Cardiac fibroblast (primary cell): Measurements from ENCODE around the gene RPL5.
A peak's percentile ranks its signal among the peaks of the same experiment; 100 is the strongest.

Experiments
- DNase-seq, 2 donors: peaks; one replicate each; pipeline versions ENCODE4 v3.0.0 to v3.0.0-alpha.2; 2010; ENCODE audit warnings: low read depth in 2 of 2
- H3K4me3 ChIP-seq, 2 donors: replicated peaks in 1 of 2; 1 replicate in 1 of 2; 2 replicates in 1 of 2; pipeline ENCODE4 v1.5.1; 2011; ENCODE audit warnings: low read depth in 2 of 2, low read length in 2 of 2, mild to moderate bottlenecking in 2 of 2, moderate library complexity in 1 of 2
- CTCF ChIP-seq: IDR thresholded peaks from one replicate; pipeline ENCODE4 v1.5.1; 2011; ENCODE audit warnings: low read depth, mild to moderate bottlenecking, low read length, inconsistent platforms

The RPL5 gene

DNA sequence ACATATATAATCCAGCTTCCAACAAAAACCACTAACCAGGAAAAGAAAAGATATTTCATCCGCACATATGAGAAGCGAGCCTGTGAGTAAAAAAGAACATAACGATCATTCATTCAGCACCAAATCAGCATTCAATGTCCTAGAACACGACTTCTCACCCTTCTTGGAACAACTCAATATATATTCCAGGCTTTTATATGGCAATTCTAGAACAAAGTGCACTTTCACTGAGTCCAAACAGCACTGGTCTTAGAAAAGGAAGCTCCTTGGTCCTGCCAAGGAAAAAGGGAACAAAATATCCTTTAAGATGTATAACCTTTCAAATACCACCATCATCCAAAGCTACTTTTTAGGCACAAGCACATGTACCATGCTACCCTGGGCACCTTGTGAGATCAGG, 44.5 kb downstream of the RPL5 start:
- no peak overlapping the region for H3K4me3 ChIP-seq
- no peak for DNase-seq
- no peak for TF ChIP-seq CTCF

DNA sequence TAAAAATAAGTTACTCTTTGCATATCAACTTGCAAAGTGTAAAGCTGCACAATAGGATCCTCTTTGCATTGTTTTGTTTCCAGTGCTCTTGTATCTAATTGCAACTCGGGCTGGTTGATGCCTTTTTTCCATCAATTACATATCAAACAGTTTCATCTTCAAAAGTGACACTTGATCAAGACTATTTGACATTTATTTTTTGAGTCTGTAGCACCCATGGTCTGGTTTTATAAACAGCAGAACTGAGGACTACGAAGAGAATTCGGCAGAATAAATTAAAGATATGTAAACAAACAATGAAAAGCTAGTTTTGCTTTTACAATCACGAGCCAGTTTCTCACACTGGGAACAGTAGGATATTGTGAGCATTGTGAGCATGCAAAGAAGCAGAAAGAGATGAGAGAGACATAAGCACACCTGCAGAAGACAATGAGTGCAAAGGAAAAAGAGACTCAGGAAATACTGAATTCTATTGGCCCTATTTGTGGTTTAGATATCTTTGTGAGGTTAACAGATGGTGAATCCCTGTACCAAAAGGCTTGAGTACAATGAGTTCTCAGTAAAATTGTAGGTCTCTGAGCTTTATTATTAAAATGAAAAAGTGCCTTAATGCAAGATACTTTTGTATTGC, 45.4 kb downstream of the RPL5 start:
- DNase-seq, result no peak
- H3K4me3 ChIP-seq, result no peak overlapping the region
- no peak for TF ChIP-seq CTCF

DNA sequence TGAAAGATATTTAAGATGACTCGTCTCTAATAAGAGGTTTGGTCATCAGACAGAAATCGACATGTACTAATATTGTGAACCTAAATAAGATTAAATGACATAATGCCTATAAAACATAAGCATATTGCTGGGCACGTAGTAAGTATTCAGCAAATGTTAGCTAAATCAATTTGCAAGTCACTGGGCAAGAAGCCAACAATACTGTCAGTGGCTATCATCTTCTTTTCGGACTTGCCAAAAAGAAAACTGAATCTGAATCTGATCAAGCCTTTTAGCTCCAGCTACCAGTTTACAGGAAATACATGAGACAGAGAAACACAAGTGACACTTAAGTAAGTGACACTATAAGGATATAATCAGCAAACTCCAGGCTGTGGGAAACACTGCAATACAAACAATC, 46.0 kb downstream of the RPL5 start:
- H3K4me3 ChIP-seq, result no peak overlapping the region
- TF ChIP-seq CTCF, result no peak
- peak; percentile 8 to 28 for DNase-seq

DNA sequence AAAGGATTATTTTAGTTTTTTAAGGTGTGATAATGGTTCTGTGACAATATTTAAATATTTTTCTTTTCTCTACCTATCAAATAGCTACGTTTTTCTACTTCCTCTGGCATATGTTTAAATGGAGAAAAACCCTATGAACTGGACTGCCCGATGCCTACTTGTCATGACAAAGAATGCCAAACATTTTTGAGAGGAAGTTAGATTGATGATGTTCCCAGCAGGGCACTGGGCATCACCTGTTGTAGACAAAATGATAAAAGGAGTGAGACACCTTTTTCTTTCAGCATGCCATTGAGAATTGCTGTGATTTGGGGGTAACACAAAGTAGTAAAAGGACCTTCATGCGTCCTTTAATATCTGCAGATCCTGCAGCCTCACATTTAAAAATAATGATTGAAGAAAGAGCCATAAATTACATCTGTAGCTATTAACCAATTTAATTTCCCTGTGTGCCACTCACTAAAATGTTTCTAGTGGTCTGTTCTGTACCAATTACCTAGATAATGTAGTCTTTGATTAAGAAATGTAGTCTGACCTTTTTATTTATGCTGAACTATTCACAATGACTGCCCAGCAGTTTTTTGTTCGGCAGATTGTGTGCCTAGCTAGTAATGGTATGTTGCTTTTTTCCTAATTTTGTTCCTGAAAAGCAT, 47.6 kb downstream of the RPL5 start:
- DNase-seq, result no peak
- no peak for TF ChIP-seq CTCF
- no peak overlapping the region for H3K4me3 ChIP-seq

DNA sequence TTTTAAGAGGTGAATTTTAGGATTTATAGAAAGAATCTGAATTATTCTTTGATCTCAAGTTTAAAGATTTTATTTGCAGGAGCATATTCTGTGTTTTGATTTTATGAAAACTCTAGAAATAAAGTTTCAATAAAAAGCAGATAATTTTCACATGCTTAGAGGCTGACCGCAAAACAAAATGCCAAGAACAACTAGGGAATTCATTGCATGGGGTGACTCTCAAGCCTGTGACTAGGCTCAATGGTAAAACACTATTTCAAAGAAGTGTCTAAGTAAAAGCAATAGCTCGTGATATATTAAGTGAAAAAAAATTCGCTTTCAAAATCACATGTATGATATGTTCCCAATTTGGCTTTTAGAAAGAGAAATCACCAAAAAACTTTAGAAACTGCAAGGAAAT, 49.6 kb downstream of the RPL5 start:
- H3K4me3 ChIP-seq, result no peak overlapping the region
- no peak for DNase-seq
- TF ChIP-seq CTCF, result no peak

DNA sequence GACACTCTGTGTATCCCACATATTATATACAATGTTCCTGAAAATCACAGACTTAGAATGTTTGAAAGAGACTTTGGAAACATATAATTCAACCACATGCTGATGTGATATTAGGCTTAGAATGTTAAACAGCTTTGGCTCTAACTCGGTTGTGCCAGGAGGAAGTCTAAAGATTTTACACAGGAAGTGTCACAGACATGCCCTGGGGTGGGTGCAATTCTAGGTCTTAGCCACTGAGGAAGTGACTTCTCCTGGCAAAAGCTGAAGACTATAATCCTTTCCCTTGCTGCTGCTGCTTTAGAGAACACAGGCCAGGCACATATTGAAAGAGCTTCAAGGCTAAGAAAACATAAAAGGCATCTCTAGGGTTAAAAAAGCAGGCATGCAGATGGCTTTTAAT, 51.0 kb downstream of the RPL5 start:
- no peak for DNase-seq

More for the DNA sequence above, 51.0 kb downstream of the RPL5 start:
- TF ChIP-seq CTCF, result no peak
- no peak overlapping the region for H3K4me3 ChIP-seq
